HG02642 (cell line): ENCODE measurements around the gene GTF3C1.

Source experiments
- ATAC-seq: cut with Tn5 transposase; IDR thresholded peaks from one replicate; pipeline ENCODE4 v1.9.1; 2021; ENCODE audit warnings: mild to moderate bottlenecking; ENCODE audit not compliant: unreplicated experiment, poor library complexity

GTF3C1 gene, protein sequence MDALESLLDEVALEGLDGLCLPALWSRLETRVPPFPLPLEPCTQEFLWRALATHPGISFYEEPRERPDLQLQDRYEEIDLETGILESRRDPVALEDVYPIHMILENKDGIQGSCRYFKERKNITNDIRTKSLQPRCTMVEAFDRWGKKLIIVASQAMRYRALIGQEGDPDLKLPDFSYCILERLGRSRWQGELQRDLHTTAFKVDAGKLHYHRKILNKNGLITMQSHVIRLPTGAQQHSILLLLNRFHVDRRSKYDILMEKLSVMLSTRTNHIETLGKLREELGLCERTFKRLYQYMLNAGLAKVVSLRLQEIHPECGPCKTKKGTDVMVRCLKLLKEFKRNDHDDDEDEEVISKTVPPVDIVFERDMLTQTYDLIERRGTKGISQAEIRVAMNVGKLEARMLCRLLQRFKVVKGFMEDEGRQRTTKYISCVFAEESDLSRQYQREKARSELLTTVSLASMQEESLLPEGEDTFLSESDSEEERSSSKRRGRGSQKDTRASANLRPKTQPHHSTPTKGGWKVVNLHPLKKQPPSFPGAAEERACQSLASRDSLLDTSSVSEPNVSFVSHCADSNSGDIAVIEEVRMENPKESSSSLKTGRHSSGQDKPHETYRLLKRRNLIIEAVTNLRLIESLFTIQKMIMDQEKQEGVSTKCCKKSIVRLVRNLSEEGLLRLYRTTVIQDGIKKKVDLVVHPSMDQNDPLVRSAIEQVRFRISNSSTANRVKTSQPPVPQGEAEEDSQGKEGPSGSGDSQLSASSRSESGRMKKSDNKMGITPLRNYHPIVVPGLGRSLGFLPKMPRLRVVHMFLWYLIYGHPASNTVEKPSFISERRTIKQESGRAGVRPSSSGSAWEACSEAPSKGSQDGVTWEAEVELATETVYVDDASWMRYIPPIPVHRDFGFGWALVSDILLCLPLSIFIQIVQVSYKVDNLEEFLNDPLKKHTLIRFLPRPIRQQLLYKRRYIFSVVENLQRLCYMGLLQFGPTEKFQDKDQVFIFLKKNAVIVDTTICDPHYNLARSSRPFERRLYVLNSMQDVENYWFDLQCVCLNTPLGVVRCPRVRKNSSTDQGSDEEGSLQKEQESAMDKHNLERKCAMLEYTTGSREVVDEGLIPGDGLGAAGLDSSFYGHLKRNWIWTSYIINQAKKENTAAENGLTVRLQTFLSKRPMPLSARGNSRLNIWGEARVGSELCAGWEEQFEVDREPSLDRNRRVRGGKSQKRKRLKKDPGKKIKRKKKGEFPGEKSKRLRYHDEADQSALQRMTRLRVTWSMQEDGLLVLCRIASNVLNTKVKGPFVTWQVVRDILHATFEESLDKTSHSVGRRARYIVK (N-terminal part only)

DNA sequence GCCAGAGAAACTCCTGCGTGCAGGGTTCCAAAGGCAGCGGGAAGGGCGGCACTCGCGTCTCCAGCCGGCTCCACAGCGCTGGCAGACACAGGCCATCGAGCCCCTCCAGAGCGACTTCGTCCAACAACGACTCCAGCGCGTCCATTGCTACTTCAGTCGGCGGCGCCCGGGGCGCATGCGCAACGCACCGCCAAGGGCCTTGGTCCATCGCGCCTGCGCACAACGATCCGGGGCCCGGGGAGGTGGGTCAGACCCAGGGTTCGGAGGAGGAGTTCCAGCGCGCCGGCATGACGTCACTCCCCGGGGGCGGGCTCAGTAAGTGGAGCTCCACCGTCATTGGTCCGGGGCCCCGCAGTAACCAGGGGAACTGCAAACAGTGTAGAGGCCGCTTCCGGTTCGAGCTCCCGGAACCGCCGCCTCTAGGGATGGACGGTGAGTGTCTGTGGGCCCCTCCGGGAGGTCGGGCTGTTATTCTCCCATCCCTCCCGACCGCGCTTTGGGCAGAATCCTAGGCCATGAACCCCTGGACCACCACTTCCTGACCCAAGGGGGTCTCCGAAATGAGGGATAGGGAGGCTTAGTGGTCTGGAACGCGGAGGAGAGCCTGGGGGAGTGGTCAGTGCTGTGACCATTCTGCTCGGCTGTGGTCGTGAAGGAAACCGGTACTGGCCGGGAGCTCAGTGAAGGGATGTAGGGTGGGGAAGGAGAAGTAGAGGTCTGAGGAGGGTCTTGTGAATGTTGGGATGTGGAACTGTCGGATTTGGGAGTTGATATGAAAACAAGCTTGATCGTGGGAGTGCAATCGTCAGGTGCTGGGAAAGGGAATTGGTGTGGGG, at the start of gene GTF3C1, which contains the start of gene KATNIP:
TSS of gene GTF3C1 (minus strand) at position 168 of the 836 bp plus-strand sequence. CDS start at position 145, 23 bp downstream.
TSS of gene KATNIP (plus strand) at position 399 of the 836 bp plus-strand sequence. CDS start at position 426, 27 bp downstream.
- ATAC-seq, result peak; percentile 97

DNA sequence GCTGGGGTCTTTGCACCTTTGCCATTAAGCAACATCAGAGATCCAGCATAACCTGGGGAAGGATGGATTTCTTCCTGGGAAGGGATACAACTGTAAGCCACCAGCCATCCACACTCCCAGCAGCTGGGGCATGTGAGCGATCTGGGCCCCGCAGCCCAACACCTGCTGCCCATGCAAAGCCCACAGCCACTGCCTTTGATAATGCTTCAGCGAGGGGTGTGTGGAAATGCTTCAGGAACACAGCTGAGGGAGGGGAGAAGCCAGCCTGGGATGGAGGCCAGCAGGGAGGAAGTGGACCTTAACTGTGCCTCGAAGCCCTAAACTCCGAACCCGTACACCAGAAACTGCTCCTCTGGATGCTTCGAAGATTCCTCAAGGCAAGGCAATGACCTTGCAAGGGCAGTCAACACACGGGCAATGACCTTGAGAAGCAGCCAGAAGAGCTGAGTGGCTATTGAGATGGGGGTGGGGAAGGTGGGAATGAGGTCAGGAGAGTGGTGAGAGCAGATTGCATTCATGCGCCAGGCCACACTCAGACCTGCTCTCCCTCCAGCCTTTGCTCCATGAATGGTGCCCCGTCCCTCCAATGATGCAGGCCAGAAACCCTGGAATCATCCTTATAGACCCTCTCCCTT, 49.3 kb upstream of the GTF3C1 start:
- no peak for ATAC-seq

DNA sequence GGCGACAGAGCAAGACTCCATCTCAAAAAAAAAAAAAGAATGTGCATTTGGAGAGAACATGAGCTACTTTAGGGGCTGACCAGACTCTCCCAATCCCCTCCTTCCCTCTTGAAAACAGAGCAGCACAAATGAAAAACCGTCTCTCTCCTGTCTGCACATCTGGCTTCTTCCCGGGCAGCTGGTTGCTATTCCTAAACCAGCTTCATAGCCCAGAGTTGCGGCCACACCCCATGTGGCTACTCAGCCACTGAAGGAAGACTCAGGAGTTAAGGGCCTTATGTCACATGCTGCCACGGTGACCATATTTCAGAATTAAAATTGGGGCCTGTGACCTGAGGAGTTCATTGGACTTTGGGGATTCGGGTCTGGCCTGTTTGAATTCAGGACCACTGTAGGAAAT, 48.5 kb upstream of the GTF3C1 start:
- no peak for ATAC-seq

DNA sequence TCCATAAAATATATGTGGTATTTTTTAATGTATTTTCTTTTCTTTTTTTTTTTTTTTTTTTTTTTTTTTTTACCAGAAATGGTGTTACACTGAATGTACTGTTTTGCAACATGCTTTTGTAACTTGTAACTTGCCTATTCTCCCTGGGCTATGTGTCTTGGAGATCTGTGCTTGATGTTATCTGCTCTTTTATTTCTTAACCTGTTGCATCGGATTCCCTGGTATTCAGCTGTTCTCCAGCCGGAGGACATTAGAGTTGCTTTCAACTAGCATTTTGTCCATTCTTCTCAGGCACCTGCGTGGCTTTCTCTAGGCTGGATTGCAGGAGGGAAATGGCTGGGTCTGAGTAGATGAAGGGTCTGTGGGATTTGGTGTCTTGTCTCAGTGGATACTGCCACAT, 47.6 kb upstream of the GTF3C1 start:
- ATAC-seq, result no peak

DNA sequence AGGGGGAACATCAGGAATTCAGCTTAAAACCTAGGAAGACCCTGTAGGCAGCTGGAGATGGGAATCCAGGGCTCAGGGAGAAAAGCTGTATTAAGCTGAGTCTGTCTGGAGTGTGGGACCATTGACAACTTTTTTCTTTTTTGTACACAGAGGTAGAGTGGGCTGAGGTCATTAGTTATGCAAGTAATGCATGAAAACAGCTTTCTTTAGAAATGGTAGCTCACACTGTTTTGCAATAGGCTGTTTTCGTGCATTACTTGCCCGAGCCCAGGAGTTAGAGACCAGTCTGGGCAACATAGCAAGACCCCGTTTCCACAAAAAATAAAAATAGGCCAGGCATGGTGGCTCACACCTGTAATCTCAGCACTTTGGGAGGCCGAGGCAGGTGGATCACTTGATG, 46.7 kb upstream of the GTF3C1 start:
- no peak for ATAC-seq

DNA sequence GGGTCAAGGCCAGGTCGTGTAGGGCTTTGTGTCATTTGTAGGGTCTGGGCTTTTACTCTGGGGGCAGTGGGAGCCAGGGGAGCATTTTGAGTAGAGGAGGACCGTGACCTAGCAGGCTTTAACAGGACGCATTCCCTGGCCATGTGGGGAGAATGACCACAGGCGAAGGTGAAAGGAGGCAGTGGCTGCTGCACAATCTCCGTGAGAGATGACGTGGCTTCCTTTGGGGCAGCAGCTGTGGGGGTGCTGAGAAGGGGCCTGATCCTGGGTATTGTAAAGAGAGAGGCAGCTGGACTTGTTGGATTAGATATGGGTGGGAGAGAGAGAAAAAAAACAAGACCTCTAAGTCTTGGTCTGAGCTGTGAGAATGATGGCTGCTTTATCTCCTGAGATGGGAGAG, 46.3 kb upstream of the GTF3C1 start:
- ATAC-seq, result no peak

DNA sequence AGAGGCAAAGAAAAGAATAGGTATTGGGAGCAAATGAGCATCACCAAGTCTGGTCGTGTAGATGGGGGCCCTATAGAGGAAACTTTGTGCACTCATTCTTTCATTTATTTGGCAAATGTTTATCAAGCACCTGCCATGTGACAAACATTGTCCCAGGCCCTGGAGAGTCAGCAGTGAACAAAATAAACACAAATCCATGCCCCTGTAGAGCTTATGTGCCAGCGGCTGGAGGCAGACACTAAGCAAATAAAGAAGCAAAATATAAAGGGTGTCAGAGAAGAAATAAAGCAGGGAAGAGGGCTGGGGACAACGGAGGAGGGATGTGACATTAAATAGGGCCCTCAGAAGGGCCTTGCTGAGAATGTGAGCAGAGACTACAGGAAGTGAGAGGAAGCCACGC, 45.8 kb upstream of the GTF3C1 start:
- no peak for ATAC-seq

DNA sequence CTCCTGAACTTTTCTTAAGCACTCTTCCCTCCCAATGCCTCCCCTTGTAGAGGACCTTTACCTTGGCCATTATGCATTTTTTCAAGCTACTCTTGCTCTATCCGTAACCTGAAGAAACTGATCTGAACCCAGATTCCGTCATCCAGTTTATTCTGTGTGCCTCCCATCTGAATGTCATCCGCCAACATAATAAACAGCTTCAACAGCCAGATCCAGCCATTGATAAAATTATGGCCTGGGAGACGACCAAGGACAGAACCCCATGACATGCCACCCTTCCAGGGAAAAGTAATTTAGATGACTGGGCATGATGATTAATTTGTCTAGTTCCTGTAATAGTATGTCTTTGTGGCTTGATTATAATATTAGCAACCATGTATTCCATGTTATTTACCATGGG, 42.1 kb upstream of the GTF3C1 start:
- no peak for ATAC-seq

DNA sequence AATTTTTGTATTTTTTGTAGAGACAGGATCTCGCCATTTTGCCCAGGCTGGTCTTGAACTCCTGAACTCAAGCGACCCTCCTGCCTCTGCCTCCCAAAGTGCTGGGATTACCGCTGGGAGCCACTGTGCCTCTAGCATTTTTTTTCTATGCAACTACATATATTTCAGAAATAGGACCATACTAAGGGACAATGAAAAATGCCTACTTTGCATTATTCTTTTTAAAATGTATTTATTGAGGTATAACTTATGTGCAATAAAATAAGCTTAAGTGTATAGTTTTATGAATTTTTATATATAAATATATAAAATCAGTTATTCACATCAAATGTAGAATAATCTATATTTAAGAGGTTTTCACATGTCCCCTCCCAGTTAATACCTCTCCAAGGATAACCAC, 38.3 kb upstream of the GTF3C1 start:
- ATAC-seq, result no peak

DNA sequence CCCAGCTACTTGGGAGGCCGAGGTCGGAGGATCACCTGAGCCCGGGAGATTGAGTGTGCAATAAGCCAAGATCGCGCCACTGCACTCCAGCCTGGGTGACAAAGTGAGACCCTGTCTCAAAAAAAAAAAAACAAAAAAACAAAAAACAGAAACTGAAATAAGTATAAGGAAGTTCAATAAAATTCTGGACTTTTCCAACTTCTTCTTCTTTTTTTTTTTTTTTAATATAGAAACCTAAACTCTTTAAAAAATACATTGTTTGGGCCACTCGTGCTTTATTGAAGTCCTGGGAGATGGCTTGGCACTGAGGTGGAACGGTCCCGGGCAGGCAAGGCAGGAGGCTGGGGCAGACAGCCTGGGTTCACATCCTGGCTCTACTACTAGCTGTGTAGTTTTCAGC, 37.0 kb upstream of the GTF3C1 start:
- no peak for ATAC-seq

DNA sequence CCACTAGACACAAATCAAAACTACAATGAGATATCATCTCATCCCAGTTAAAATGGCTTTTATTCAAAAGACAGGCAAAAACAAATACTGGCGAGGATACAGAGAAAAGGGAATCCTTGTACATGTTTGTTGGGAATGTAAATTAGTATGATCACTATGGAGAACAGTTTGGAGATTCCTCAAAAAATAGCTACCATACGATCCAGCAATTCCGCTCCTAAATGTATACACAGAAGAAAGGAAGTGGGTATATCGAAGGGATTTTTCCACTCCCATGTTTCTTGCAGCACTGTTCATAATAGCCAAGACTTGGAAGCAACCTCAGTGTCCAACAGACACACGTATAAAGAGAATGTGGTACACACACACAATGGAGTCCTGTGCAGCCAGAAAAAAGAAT, 35.5 kb upstream of the GTF3C1 start:
- no peak for ATAC-seq

DNA sequence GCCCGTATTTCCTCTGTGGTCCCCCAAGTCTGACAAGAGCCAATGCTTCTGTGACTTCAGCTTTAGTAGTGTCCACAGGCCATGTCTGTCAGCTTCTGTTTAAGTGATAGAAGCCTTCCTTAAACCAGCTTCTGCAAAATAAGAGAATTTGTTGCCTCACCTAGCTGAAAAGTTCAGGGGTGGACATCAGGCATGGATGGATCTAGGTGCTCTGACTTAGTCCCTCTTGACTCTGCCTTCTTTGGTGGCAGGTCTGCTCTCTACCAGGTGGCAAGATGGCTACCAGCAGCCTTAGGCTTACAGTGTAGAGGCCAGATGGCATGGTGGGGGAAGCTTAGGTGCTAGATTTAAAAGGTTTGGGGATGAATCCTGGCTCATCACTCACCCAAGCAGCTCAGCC, 33.9 kb upstream of the GTF3C1 start:
- no peak for ATAC-seq

DNA sequence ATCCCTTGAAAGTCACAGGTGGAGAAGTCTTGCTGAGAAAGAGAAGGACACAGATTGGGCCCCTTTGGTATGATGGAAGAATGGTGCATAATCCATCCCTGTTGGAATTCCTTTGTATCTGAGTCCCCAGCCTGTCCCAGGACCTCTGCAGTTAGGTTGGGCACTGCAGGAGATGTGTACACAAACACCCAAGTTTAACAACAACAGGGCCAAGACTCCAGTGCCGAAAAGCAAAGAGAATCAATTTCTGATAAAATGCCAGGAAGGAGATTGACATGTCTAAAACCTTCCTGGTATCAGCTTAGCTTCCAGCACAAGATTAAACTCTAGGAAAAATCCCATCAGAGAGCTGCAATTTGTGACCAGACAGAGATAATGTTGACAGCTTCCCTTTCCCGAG, 33.2 kb upstream of the GTF3C1 start:
- no peak for ATAC-seq

DNA sequence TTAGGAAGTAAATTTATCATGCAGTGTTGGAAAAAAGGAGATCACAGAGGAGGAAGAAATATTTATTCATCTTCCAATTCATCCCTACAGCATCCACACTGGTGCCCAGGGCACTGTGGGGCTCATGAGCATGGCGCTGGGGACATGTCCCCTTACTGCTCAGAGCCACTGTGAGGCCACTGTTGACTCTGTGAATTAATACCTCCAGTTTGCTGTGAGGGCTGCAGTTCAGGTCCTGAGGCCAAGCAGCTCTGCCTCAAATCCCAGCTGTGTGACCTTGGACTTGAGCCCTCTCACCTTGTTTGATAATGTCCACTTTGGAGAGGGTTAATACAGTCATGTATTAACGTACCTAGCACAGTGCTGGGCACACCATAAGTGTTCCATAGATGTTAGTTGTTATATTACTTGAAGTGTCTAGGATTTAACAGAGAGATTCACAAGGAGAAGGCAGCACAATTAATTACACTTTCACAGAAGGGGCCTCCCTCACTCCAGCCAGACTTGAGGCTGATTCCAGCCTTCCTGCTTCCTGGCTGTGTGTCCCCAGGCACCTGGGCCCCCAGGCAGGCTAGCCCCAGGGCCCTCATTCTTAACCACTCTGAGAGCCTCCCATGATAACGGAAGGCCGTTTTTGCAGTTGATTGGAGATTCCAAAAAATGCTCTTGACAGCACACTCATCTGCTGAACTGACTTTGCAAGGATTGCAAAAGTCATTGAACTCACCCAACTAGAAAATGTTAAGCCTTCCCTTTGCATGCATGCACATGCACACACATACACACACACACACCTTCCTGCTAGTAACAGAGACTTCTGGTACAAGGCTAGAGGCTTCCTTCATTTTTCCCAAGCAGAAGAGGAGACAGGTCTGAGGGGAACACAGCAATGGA, 29.6 kb upstream of the GTF3C1 start:
- ATAC-seq, result no peak

DNA sequence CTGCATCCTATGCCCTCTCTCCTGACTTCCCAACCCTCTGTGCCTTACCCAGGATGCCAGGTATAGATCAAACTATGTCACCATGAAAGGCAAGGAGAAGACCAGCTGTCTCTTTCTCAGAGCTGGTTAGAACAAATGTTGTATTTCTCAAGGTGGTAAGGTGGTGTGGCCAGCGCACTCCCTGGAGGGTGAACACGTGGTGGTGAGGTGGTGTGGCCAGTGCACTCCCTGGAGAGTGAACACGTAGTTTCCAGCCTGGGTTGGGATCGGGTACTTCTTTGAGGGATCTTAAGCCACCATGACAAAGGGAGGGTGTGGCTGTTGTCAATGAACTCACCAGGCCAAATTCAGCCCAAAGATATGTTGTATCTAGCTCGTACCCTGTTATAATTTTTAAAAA, 27.0 kb upstream of the GTF3C1 start:
- no peak for ATAC-seq

DNA sequence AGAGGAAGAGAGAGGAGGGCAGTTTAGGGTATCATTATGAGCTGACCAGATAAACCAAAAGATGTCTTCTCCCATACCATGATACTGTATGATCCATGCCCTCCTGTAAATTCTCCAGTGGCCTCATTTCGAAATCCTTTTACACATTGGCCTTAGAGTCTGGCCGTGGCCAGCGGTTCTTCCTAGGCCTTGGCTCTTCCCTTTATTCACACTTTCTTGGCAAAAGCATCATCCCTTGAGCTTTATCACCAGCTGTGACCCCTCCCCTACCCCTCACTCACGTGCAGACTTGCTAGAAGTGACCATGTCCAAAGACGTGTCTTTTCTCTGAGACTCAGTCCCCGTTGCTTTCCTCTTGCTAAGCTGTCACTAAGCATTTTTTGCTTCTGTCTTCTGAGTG, 23.0 kb upstream of the GTF3C1 start:
- no peak for ATAC-seq

DNA sequence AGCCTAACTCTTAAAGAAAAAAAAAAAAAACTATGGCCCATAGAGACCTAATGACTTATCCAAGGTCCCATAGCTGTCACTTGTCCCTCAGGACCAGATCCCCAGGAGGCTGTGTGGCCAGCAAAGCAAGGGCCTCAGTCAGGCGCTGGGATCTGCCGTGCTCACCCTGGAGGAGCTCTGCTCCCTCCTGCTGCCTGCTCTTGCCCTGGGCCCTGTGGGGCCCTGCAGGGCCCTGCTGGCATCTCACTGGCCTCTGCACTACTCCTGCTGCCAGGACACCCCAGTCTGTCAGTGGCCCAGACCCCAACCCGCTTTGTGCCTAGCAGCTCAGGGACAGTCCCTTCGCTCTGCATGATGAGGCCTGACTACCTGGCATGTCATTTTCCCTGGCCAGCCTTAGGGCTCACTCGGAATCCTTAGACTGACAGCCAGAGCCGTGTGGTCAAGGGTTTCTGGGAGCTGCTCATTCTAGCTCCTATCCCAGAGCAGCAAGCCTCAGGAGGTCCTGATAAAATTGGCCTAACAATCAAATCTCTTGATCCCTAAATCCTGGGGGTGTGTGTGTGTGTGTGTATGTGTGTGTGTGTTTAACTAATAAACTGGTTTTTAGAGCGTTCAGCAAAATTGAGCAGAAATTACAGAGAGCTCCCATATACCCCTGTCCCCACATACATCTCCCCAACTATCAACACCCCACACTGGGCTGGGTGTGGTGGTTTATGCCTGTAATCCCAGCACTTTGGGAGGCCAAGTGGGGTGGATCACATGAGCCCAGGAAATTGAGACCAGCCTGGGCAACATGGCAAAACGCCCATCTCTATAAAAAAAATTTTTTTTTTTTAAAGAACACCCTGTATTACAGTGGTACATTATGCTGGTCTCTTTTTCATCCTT, 22.0 kb upstream of the GTF3C1 start:
- no peak for ATAC-seq
